Measurements from ENCODE around the gene HNRNPUL1. TPM values are rescaled to one million over a fixed set of nuclear protein-coding genes. Genes with fewer than 3 reads are reported as not detected.
A peak's percentile ranks its signal among the peaks of the same experiment; 100 is the strongest.

The HNRNPUL1 gene
- total and polyA plus RNA-seq, 2 of the 8 experiments (the other 6 are each of a cell fraction or from before 2014, with no cell fraction given): 99.5 to 264 TPM

DNA sequence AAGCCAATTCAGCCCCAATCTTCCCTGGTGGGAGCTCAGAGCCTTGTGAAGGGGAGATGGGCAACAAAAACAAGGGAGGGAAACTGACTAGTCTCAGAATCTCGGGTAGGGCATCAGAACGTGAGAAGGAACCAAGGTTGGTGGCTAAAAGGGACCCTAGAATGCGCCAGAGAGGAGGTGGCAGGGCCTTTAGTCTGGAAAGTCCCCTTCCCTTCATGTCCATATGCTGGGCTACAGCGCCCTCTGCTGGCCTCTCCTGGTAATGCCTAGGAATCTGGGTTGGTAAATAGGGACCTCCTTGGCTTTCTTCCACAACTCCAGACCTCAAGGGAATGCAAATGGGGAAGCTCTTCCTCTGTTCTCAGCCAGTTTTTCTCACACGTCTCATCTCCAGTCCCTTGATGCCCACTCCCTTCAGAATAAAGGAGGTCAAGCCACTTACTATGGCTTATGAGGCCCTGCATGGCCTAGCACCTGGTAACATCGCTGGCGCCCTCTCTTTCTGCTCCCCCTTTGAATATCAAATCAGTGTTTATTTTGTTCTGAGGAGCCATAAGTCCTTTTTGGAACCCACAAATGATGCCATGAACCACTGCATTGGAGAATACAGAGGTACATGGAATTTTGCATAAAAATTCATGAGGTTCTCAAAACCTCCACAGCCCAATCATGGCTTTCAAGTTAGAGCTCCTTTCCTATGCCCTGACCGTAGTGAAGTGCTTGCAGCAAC is 44.4 kb downstream of the HNRNPUL1 start (continued):
- TF ChIP-seq RNF2 (IDR thresholded peaks at IDR 0.05; ENCODE audit: borderline replicate concordance, low read depth, low read length, missing control alignments, poor library complexity, severe bottlenecking) (no peak), POLR2AphosphoS5 (IDR thresholded peaks at IDR 0.05; ENCODE audit: low read depth, low read length) (peak; percentile 79; the same call in 1 of the 2 replicates), CBX8 (IDR thresholded peaks at IDR 0.05; ENCODE audit: borderline replicate concordance, low read depth, low read length) (no peak), JUND (IDR thresholded peaks at IDR 0.05; ENCODE audit: low read length) (no peak), FOSL1 (IDR thresholded peaks at IDR 0.05; ENCODE audit: insufficient read depth, low read depth, low read length) (no peak), SP2 (IDR thresholded peaks at IDR 0.05; ENCODE audit: low read length) (no peak), HDAC2 (IDR thresholded peaks at IDR 0.05; ENCODE audit: borderline replicate concordance in 1 of 2, low read depth in 2 of 2, low read length in 2 of 2) (no peak), POLR2A (IDR thresholded peaks at IDR 0.05; ENCODE audit: control extremely low read depth in 1 of 2, low read depth in 2 of 2, low read length in 2 of 2) (peak; percentile 54 to 79), EP300 (IDR thresholded peaks at IDR 0.05; ENCODE audit: borderline replicate concordance in 1 of 2, low read depth in 2 of 2, low read length in 2 of 2) (no peak), BCL11A (IDR thresholded peaks at IDR 0.05; ENCODE audit: low read depth in 2 of 2, low read length in 2 of 2) (no peak), POU5F1 (IDR thresholded peaks at IDR 0.05; ENCODE audit: low read depth, low read length) (no peak), TCF12 (IDR thresholded peaks at IDR 0.05; ENCODE audit: low read depth, low read length) (no peak), SAP30 (IDR thresholded peaks at IDR 0.05; ENCODE audit: insufficient read depth, insufficient replicate concordance, low read length) (no peak), TEAD4 (IDR thresholded peaks at IDR 0.05; ENCODE audit: low read depth, low read length) (0 out of 2 replicates have a peak, but pooled peaks have one; percentile 4), TAF7 (optimal IDR thresholded peaks at IDR 0.05; ENCODE audit: borderline replicate concordance, low read depth, low read length) (no peak), GABPA (IDR thresholded peaks at IDR 0.05; ENCODE audit: borderline replicate concordance, insufficient read depth, low read length) (no peak), CHD2 (IDR thresholded peaks at IDR 0.05; ENCODE audit: low read length) (no peak)
- TF ChIP-seq, protein P1, sequence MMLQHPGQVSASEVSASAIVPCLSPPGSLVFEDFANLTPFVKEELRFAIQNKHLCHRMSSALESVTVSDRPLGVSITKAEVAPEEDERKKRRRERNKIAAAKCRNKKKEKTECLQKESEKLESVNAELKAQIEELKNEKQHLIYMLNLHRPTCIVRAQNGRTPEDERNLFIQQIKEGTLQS (IDR thresholded peaks at IDR 0.05; ENCODE audit: insufficient read depth, low read depth, low read length): no peak
- TF ChIP-seq, protein P2, sequence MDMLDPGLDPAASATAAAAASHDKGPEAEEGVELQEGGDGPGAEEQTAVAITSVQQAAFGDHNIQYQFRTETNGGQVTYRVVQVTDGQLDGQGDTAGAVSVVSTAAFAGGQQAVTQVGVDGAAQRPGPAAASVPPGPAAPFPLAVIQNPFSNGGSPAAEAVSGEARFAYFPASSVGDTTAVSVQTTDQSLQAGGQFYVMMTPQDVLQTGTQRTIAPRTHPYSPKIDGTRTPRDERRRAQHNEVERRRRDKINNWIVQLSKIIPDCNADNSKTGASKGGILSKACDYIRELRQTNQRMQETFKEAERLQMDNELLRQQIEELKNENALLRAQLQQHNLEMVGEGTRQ (IDR thresholded peaks at IDR 0.05; ENCODE audit: low read length): no peak
